ENCODE measurements around the gene GALNT1.

GALNT1 gene

DNA sequence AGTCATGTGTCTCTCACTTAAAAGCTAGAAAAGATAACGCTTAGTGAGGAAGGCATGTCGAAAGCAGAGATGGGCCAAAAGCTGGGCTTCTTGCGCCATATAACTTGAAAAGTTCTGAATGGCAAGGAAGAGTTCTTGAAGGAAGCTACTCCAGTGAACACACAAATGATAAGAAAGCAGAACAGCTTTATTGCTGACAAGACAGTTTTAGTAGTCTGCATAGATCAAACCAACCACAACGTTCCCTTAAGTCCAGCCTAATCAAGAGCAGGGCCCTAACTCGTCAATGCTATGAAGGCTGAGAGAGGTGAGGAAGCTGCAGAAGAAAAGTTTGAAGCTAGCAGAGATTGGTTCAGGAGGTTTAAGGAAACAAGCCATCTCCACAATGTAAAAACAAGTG is 55.7 kb downstream of the GALNT1 start:
- in situ Hi-C loops (cut with HindIII; ENCODE audit: low pct_unique_long_range_greater_than_20kb, low sequenced_read_pairs), result no loop called here
- no peak for DNase-seq (ENCODE audit: low read depth in 1 of 2, low spot score in 1 of 2)
- TF ChIP-seq JUND (IDR thresholded peaks at IDR 0.05; ENCODE audit: low read depth), result no peak

GRCh38 chr18:35639296-35639695 is 57.8 kb downstream of the GALNT1 start:
- DNase-seq (ENCODE audit: low read depth in 1 of 2, low spot score in 1 of 2), result no peak
- in situ Hi-C loops (cut with HindIII; ENCODE audit: low pct_unique_long_range_greater_than_20kb, low sequenced_read_pairs), result no loop called here
- TF ChIP-seq JUND (IDR thresholded peaks at IDR 0.05; ENCODE audit: low read depth), result no peak

GRCh38 chr18:35641467-35641866 is 59.9 kb downstream of the GALNT1 start:
- in situ Hi-C loops (cut with HindIII; ENCODE audit: low pct_unique_long_range_greater_than_20kb, low sequenced_read_pairs), result no loop called here
- no peak for TF ChIP-seq JUND (IDR thresholded peaks at IDR 0.05; ENCODE audit: low read depth)

DNA sequence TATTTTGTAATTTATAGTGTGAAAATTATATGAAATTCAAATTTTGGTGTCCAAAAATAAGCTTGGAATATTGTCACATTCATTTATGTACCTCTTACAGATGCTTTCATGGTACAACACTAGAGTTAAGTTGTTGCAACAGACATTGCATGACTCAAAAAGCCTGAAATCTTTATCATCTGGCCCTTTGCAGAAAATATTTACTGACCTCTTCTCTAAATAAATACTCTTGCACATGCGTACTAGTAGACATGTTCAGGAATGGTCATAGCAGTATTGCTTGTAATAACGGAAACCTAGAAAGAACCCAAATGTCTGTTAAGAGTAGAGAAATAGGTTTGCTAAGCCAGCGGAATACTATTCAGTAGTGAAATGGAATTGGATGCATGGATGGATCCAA is 60.4 kb downstream of the GALNT1 start:
- no peak for DNase-seq (ENCODE audit: low read depth in 1 of 2, low spot score in 1 of 2)
- TF ChIP-seq JUND (IDR thresholded peaks at IDR 0.05; ENCODE audit: low read depth), result no peak
- in situ Hi-C loops (cut with HindIII; ENCODE audit: low pct_unique_long_range_greater_than_20kb, low sequenced_read_pairs), result no loop called here

More at GRCh38 chr18:35641467-35641866, 59.9 kb downstream of the GALNT1 start:
- DNase-seq (ENCODE audit: low read depth in 1 of 2, low spot score in 1 of 2), result no peak

DNA sequence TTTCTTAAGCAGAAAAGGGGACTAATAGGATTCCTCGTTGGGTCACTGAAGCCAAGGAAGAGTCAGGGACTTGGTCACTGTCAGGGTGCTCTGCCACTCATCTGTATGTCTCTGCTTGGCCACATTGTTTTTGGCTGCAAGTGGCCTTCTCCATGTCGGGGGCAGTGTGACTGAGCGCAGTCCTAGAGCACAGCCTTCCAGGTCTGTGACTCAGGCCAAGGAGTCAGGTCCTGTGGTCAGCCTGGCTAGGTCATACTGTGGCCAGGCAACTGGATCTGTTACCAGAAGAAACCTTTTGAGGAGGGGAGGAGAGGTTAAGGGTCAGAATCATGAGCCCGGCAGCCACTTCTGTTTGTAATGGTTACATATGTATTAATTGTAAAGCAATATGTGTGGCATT is 61.3 kb downstream of the GALNT1 start:
- in situ Hi-C loops (cut with HindIII; ENCODE audit: low pct_unique_long_range_greater_than_20kb, low sequenced_read_pairs), result no loop called here

GRCh38 chr18:35646449-35646848 is 64.9 kb downstream of the GALNT1 start:
- in situ Hi-C loops (cut with HindIII; ENCODE audit: low pct_unique_long_range_greater_than_20kb, low sequenced_read_pairs), result no loop called here
- no peak for TF ChIP-seq JUND (IDR thresholded peaks at IDR 0.05; ENCODE audit: low read depth)
- DNase-seq (ENCODE audit: low read depth in 1 of 2, low spot score in 1 of 2), result no peak

More for the DNA sequence above, 61.3 kb downstream of the GALNT1 start:
- no peak for TF ChIP-seq JUND (IDR thresholded peaks at IDR 0.05; ENCODE audit: low read depth)
- no peak for DNase-seq (ENCODE audit: low read depth in 1 of 2, low spot score in 1 of 2)

DNA sequence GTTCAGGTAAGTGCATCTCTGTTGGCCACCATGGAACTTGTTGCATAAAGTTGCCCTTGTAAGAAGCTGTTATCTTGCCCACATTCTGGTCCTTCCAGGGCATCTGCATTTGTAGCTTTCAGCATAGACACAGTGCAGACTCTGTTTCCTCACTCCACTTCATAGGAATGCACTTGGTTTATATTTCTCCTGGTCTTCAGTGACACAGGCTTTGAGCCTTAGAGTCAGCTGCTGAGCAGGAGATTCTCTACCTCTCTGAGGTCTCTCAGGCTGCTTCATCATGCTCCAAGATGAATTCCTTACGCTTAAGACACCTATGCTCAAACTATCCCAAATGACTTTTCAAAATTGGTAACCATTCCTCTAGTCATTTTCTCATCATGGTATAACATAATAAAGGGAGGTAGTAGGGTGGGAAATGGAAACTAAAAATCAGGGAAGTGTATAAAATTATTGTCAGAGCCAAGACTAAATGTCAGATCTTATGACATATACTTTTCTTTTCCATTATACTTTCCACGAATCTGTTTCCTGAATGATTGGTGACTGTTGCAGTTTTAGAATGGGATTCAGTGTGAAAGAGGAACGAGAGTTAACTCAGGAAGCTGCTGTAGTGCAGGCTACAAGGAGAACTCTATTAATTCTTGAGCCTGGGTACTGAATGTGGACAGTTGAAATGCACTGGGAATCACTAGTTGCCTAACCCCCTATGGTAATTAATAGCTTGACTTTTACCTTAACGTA is 72.0 kb downstream of the GALNT1 start:
- no peak for TF ChIP-seq JUND (IDR thresholded peaks at IDR 0.05; ENCODE audit: low read depth)
- in situ Hi-C loops (cut with HindIII; ENCODE audit: low pct_unique_long_range_greater_than_20kb, low sequenced_read_pairs), result no loop called here

GRCh38 chr18:35658112-35658511 is 76.6 kb downstream of the GALNT1 start:
- no peak for DNase-seq (ENCODE audit: low read depth in 1 of 2, low spot score in 1 of 2)
- in situ Hi-C loops (cut with HindIII; ENCODE audit: low pct_unique_long_range_greater_than_20kb, low sequenced_read_pairs), result no loop called here
- TF ChIP-seq JUND (IDR thresholded peaks at IDR 0.05; ENCODE audit: low read depth), result no peak

More for the DNA sequence above, 72.0 kb downstream of the GALNT1 start:
- no peak for DNase-seq (ENCODE audit: low read depth in 1 of 2, low spot score in 1 of 2)

DNA sequence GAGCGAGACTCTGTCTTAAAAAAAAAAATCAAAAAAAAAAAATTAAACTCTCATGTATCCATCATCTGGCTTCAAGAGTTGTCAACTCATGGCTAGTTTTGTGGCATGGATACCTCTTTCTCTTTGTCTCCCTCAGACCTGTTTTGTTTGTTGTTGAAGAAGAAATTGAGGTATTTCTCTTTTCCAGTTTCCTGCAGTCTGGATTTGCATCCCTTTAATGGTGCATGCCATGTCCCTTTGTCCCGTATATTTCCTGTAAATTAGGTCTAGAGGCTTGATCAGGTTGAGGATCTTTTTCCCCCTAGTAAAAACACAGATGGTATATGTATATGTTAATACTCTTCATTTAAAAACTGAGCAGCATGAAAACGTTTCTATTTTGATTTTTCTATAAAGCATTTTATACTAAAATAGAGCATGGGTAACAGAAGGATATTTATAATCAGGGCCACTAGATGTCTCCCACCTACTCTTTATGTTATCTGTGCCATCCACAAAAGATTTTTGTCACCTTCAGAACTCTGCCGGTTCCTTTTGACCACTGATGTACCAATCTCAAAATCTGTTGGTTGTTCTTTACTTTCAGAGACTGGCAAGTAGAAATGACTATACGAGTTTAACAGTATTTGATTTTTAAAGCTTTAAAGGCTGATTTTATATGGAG is 80.1 kb downstream of the GALNT1 start:
- DNase-seq (ENCODE audit: low read depth in 1 of 2, low spot score in 1 of 2), result no peak
- in situ Hi-C loops (cut with HindIII; ENCODE audit: low pct_unique_long_range_greater_than_20kb, low sequenced_read_pairs), result no loop called here
- no peak for TF ChIP-seq JUND (IDR thresholded peaks at IDR 0.05; ENCODE audit: low read depth)

GRCh38 chr18:35662293-35663062 is 80.9 kb downstream of the GALNT1 start:
- DNase-seq (ENCODE audit: low read depth in 1 of 2, low spot score in 1 of 2), result no peak
- TF ChIP-seq JUND (IDR thresholded peaks at IDR 0.05; ENCODE audit: low read depth), result no peak
- in situ Hi-C loops (cut with HindIII; ENCODE audit: low pct_unique_long_range_greater_than_20kb, low sequenced_read_pairs), result no loop called here

DNA sequence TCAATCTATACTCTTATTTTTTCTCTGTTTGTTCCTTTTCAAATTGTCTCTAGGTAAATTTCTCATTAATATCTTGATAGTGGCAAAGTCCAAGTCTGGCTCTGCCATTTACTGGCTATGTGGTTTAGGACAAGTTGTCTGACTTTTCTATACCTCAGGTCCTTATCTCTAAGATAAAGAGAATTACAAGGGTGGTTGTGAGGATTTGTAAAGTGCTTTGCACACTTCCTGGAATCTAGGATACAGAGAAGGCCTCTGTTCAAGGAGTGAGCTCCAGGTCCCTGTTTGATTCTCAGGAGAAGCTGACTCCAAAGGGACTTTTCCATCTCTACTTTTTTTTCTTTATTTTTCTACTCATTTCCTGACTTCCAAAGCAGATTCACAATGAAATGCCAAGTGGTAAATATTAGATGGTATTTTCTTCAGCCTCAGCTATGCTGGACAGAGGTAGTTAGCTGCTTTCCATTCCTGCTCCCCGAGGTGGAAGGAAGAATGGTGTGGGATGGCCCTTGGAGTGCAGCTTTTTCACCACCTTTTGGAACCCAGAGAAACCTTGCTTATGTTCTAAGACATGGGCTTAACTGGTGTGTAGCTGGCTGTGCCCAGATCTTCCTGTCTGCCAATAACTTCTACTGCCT is 90.5 kb downstream of the GALNT1 start:
- DNase-seq (ENCODE audit: low read depth in 1 of 2, low spot score in 1 of 2), result no peak
- no peak for TF ChIP-seq JUND (IDR thresholded peaks at IDR 0.05; ENCODE audit: low read depth)
- in situ Hi-C loops (cut with HindIII; ENCODE audit: low pct_unique_long_range_greater_than_20kb, low sequenced_read_pairs), result no loop called here

- in situ Hi-C loops (cut with HindIII; ENCODE audit: low pct_unique_long_range_greater_than_20kb, low sequenced_read_pairs), result no loop called here
- TF ChIP-seq JUND (IDR thresholded peaks at IDR 0.05; ENCODE audit: low read depth), result no peak
Measured at GRCh38 chr18:35672897-35673296, 91.4 kb downstream of the GALNT1 start.

More at GRCh38 chr18:35672897-35673296, 91.4 kb downstream of the GALNT1 start:
- DNase-seq (ENCODE audit: low read depth in 1 of 2, low spot score in 1 of 2), result no peak

All from T47D (cell line).